ENCODE data around the gene NAPG.

Gene NAPG

DNA sequence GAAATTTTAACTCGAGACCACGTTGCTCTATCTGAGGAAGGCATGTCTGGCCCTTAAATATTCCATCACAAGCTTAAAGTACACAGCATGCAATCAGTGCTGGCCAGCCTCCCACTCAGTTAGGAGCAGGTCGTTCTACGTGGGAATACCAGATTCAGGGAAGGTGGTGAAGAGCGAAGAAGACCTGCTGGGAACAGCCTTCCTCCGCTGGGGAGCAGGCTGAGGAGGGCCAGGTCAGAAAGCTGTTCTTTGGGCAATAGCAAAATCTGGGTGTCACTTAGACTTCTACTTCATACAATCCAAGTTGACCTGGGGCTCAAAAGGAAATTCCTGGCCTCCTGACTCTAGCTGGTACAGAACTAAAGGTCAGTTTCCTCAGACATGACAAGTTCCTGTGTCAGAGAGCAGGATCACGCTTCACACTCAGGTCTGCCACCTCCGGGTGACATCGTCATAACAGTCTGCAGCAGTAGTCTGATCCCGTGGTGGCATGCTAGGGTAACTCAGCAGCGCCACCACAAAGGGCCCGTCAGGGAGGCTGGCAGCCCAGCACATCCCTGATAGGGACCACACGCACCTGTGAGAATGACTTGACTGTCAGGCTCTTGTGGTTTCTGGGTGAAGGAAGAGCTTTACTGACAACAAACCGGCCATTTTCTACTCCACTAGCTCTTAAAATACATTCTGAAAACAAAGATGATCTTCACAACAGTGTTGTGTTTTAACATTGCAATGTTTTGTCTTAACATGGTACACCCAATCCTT lies 35.2 kb upstream of the NAPG start:
- TF ChIP-seq, protein P1, sequence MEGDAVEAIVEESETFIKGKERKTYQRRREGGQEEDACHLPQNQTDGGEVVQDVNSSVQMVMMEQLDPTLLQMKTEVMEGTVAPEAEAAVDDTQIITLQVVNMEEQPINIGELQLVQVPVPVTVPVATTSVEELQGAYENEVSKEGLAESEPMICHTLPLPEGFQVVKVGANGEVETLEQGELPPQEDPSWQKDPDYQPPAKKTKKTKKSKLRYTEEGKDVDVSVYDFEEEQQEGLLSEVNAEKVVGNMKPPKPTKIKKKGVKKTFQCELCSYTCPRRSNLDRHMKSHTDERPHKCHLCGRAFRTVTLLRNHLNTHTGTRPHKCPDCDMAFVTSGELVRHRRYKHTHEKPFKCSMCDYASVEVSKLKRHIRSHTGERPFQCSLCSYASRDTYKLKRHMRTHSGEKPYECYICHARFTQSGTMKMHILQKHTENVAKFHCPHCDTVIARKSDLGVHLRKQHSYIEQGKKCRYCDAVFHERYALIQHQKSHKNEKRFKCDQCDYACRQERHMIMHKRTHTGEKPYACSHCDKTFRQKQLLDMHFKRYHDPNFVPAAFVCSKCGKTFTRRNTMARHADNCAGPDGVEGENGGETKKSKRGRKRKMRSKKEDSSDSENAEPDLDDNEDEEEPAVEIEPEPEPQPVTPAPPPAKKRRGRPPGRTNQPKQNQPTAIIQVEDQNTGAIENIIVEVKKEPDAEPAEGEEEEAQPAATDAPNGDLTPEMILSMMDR (IDR thresholded peaks at IDR 0.05; ENCODE audit: low read depth, low read length) = peak; percentile 75
- no peak for TF ChIP-seq MYC (IDR thresholded peaks at IDR 0.05; ENCODE audit: low read depth, low read length)
- H3K4me3 ChIP-seq (ENCODE audit: low read depth, low read length) = no peak overlapping the region
- peak; percentile 81 for DNase-seq (ENCODE audit: low read depth)

DNA sequence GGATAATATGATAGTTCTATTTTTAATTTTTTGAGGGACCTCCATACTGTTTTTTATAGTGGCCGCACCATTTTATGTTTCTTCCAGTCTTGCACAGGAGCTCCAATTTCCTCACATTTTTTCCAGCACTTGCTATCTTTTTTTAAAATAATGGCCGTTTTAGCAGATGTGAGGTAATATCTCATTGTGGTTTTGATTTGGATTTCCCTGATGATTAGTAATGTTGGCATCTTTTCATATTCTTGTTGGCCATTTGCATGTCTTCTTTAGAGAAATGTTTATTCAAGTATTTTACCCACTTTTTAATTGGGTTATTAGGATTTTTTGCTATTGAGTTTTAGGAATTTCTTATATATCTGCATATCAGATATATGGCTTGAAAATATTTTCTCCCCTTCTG lies 29.9 kb upstream of the NAPG start:
- no peak overlapping the region for H3K4me3 ChIP-seq (ENCODE audit: low read depth, low read length)
- no peak for DNase-seq (ENCODE audit: low read depth)
- TF ChIP-seq, protein P2, sequence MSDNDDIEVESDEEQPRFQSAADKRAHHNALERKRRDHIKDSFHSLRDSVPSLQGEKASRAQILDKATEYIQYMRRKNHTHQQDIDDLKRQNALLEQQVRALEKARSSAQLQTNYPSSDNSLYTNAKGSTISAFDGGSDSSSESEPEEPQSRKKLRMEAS (IDR thresholded peaks at IDR 0.05; ENCODE audit: low read depth, low read length) = no peak
- TF ChIP-seq, protein P1 (IDR thresholded peaks at IDR 0.05; ENCODE audit: low read depth, low read length) = no peak
- TF ChIP-seq MYC (IDR thresholded peaks at IDR 0.05; ENCODE audit: low read depth, low read length) = no peak
- TF ChIP-seq POLR2A (IDR thresholded peaks at IDR 0.05; ENCODE audit: extremely low read depth, insufficient read length) = no peak

DNA sequence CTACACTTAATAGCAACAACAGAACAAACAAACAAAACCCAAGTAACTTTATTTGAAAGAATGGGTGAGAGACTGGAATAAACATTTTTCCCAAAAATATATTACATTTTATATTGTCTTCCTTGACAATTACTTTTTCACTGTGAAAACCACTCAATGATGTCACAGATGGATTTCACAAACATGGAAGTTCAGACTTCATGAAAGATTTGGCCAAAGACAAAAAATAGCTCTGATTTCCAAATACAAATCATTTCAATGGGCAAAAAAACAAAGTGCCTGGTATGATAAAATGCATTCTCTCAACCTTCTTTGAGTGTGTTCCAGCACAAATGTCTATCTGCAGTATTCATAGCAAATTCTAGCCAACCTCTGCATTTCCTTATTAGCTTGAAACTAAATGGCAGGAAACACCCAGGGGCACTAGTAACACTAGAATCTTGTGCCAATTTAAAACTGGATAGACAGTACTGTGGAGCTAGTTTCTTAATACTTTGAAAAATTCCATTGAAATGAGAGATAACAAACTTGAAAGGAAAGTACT lies 28.5 kb upstream of the NAPG start:
- no peak for DNase-seq (ENCODE audit: low read depth)
- no peak for TF ChIP-seq POLR2A (IDR thresholded peaks at IDR 0.05; ENCODE audit: extremely low read depth, insufficient read length)
- TF ChIP-seq, protein P2 (IDR thresholded peaks at IDR 0.05; ENCODE audit: low read depth, low read length) = no peak
- TF ChIP-seq MYC (IDR thresholded peaks at IDR 0.05; ENCODE audit: low read depth, low read length) = no peak
- TF ChIP-seq, protein P1 (IDR thresholded peaks at IDR 0.05; ENCODE audit: low read depth, low read length) = no peak
- no peak overlapping the region for H3K4me3 ChIP-seq (ENCODE audit: low read depth, low read length)

DNA sequence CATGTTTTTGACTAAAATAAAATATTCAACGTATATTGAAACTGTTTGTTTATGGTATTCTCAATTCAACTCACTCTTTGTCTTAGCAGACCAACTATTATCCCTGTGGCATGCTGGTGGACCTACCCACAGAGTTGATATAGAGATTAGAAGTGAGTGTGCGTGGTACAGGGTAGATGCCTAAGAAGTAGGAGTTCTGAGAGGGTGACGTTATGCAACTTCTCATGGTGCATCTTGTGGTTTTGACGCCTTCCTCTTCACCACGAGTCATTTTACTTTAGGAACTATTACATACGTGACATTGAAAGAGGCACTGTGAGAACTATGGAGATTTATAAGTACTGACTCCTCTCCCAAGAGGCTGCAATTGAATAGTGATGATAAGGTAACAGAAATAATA lies 26.6 kb upstream of the NAPG start:
- no peak overlapping the region for H3K4me3 ChIP-seq (ENCODE audit: low read depth, low read length)
- peak; percentile 87 for DNase-seq (ENCODE audit: low read depth)
- TF ChIP-seq, protein P2 (IDR thresholded peaks at IDR 0.05; ENCODE audit: low read depth, low read length) = peak; percentile 73
- TF ChIP-seq MYC (IDR thresholded peaks at IDR 0.05; ENCODE audit: low read depth, low read length) = peak; percentile 68
- TF ChIP-seq, protein P1 (IDR thresholded peaks at IDR 0.05; ENCODE audit: low read depth, low read length) = no peak
- no peak for TF ChIP-seq POLR2A (IDR thresholded peaks at IDR 0.05; ENCODE audit: extremely low read depth, insufficient read length)

DNA sequence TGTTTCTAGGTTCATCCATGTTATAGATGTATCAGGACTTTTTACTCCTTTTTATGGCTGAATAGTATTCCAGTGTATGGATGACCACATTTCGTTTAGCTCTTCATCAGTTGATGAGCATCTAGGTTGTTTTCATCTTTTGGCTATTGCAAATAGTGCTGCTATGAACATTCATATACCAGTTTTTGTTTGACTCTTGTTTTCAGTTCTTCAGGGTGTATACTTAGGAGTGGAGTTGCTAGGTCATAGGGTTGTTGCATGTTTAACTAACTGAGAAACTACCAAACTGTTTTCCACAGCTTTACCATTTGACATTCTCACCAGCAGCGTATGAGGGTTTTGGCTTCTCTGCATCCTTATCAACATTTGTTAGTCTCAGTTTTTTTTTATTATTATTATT lies 25.8 kb upstream of the NAPG start:
- TF ChIP-seq POLR2A (IDR thresholded peaks at IDR 0.05; ENCODE audit: extremely low read depth, insufficient read length) (no peak), MYC (IDR thresholded peaks at IDR 0.05; ENCODE audit: low read depth, low read length) (no peak)
- TF ChIP-seq, protein P1 (IDR thresholded peaks at IDR 0.05; ENCODE audit: low read depth, low read length) = no peak
- TF ChIP-seq, protein P2 (IDR thresholded peaks at IDR 0.05; ENCODE audit: low read depth, low read length) = no peak
- no peak for DNase-seq (ENCODE audit: low read depth)
- no peak overlapping the region for H3K4me3 ChIP-seq (ENCODE audit: low read depth, low read length)
